Midbrain (tissue), 1 donor: ENCODE data around the gene SPTSSA.
"Not testable (repeated sequence)": the region's sequence is repeated elsewhere in the genome, so short reads cannot be mapped to it uniquely, and the experiment has no call there.

ENCODE experiments used
- DNase-seq: peaks from one replicate; lab custom pipeline; 2025; lab: John Stamatoyannopoulos, UW

Gene SPTSSA

GRCh38 chr14:34472706-34473279 lies 10.8 kb upstream of the SPTSSA start:
- no peak for DNase-seq

DNA sequence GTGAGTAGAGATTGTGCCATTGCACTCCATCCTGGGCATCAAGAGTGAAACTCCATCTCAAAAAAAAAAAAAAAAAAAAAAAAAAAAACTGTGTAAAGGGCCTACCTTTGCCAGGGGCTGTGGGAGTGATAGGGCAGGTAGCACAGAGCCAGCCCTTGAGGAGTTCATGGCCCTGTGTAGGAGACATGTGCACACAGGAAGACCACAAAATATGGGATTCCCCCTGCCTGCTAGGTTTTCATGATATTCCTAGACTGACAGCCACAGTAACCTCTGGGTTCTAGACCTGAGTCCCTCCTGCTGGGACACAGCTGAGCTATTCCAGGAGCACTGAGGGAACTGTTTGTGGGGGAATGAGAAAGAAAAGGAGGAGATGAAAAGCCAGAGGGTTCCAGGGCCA lies 8.3 kb upstream of the SPTSSA start:
- DNase-seq = no peak

DNA sequence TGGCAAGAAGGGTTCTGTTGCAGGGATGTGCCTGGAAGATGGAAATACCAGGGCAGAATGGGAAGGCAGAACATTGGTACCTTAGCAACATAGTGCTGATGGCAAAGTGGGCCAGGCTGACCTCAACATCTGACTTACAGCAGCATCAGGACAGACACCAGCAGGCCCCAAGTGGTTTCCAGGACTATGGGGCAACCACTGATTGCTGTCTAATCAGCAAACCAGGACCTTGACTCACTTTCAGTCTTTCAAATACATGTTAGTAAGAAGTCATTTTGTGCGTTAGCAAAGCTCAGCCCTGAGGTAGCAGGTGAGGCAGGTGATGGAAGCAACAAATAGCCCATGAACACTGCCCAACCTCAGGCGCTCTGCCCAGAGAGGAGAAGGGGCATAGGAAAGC lies 4.7 kb upstream of the SPTSSA start:
- no peak for DNase-seq

DNA sequence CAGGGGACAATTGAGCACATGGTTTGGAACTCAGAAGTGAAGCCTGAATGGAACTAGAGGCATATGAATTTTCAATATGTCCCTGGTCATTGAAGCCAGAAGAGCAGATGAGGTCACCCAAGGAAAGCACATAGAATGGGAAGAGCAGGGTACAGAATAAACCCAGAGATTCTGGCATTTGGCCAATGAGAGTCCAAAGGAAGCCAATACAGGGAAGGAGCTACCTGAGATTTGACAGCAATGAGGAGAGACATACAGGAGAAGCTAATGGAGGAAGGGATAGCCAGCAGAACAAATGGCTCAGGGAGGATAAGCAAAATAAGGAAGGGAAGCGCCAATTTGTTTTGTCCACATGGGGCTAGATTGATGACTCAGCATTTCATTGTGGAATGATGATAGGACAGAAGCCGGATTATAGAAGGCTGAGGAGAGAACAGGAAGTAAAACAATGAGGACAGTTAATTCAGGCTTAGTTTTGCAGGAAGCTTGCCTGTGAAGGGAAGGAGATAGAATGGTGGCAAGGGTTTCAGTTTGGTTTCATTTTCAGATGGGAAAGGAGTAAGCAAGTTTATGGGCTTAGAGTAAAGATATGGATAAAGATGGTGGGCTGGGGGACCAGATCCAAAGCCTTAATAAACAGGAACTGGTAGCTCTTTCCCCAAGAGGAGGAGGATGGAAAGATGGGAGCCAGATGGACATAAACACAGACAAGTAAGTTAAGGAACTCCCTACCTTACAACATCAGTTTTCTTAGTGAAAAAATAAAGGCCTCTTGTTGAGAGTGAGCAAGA lies 3.2 kb upstream of the SPTSSA start:
- no peak for DNase-seq

DNA sequence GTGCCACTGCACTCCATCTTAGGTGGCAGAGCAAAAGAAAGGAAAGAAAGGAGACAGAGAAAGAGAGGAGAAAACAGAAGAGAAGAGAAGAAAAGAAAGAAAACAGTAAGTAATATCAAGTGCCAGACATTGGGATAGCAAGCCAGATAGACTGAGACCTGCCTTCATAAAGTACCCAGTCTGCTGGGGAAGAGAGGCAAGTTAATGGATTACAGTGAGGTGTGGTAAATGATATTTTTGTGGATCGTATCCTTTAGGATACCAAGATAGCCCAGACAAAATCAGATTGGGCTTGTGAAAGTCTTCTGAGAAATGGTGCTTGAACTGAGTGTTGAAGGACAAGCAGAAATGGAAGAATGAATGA lies 1.5 kb upstream of the SPTSSA start:
- DNase-seq = no peak

- DNase-seq = no peak
These were observed 507 bp downstream of the SPTSSA start for GRCh38 chr14:34461334-34462131.

DNA sequence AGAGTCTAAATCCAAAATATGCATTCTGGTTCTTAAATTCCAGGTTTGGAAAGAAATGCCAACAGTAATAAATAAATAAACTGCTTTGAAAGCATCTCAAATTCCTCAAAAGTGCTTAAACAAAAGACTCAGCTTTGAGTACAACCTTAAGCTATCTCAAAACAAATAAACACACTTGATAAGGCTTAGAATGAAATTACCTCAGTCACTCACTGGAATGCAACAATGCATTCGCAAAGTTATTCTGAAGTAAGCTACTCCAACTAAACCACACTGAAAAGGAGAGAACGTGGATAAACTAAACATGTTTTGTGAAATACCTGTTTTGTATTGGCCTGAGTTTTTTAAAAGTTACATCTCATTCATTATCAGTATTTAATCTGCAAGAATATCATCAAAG lies 1.2 kb downstream of the SPTSSA start:
- no peak for DNase-seq

- DNase-seq = no peak
These were observed 1.7 kb downstream of the SPTSSA start for GRCh38 chr14:34460295-34460694.

DNA sequence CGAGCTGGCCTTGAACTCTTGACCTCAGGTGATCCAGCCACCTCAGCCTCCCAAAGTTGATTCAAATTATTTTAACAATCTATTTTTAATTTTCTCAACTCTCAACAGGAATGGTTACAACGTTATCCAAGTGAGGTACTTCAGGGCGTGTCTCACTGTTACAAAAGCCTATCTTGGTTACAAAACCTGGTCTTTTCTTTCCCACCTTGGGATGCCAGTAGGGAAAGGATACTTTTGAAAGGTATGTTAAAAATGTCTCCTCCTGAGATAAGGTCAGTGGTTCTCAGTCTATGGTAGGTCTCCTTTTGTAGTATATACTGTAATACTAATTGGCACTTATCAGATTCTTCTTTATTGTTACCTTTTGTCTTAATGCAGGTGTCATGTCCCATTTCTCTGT lies 4.9 kb downstream of the SPTSSA start:
- no peak for DNase-seq

DNA sequence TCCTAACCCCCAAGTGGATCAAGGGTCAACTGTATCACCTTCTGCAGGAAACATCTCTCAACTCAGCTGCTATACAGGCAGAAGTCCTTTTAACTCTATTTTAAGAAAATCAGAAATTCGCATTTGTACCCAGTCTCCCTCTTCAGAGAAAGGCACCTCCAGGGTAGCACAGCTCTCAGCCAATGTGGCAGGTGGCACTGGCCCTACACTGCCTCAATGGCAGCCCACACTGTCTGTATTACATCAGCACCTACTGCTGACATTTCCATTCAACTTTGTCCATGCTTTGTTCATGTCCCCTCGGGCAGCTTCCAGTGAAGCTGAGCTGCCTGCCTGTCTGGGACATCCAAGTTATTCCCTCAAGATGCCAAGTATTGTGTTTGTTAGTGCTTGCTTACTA lies 8.8 kb downstream of the SPTSSA start:
- DNase-seq = no peak

GRCh38 chr14:34452258-34452822 lies 9.7 kb downstream of the SPTSSA start:
- no peak for DNase-seq

DNA sequence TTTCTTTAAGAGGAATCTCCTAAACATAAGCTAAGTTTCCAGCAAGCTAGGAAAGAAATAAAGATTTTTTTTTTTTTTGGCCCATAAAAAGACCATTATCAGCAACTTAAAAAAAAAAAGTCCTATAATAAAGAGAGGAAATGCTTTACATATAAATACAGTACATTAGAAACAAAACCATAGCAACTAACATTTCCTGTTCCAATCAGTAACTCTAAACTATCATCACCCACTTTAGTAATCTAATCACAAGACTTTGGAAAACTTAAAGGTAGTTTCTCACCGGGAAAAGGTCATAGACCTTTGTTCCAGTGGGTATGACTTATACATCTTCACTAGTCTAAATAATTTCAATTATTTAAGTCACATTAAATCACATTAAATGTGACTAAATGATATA lies 11.1 kb downstream of the SPTSSA start:
- DNase-seq = no peak

DNA sequence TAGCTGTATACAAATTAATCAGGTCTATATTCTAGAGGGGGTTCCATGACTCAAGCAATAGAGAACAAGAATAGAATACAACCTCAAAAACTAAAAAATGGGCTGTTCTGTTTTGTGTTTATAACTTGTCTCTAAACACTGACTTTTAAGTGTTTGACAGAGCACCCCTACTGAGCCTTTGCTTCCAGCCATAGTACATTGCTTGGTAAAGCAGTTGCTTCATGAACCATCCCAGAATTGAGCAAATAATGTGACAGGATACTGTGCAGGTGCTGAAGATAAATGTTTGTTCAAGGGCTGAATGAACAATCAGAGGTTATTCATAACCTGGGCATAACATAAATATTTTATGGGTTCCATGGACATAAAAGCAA lies 11.5 kb downstream of the SPTSSA start:
- DNase-seq = no peak

DNA sequence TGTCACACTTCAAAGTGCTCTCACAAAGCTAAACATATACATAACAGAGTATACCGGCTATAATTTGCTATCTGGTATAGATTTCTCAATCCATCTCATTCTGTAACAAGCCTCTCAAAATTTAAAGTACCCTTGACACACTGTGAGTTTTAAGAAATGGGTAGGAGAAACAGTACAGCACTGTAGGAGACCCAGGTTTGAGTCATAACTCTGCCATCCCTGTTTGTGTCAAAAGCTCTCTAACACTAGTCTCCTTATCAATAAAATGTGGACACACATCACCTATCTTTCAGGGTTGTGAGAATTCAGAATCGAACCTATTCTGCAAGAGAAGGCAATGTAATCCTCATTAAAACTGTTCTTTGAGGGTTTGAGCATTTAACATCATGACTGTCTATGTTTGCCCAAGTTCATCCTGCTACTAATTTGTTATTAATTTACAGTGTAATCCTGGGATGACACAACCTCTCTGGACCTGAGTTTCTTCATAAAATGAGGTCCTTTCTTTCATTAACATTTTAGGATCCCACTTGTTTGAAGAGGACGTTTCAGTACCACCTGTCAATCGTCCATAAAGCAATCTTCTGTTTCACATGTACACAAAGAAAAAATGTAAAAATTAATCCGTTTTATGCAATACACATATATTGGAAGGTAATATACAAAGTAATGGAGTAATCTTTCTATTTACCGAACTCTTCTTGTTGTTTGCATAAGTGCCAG lies 12.1 kb downstream of the SPTSSA start:
- DNase-seq = no peak

- DNase-seq = no peak
These were observed 22.9 kb downstream of the SPTSSA start for GRCh38 chr14:34439090-34439489.

GRCh38 chr14:34438438-34438837 lies 23.6 kb downstream of the SPTSSA start:
- DNase-seq = no peak

GRCh38 chr14:34437729-34438080 lies 24.3 kb downstream of the SPTSSA start:
- no peak for DNase-seq

DNA sequence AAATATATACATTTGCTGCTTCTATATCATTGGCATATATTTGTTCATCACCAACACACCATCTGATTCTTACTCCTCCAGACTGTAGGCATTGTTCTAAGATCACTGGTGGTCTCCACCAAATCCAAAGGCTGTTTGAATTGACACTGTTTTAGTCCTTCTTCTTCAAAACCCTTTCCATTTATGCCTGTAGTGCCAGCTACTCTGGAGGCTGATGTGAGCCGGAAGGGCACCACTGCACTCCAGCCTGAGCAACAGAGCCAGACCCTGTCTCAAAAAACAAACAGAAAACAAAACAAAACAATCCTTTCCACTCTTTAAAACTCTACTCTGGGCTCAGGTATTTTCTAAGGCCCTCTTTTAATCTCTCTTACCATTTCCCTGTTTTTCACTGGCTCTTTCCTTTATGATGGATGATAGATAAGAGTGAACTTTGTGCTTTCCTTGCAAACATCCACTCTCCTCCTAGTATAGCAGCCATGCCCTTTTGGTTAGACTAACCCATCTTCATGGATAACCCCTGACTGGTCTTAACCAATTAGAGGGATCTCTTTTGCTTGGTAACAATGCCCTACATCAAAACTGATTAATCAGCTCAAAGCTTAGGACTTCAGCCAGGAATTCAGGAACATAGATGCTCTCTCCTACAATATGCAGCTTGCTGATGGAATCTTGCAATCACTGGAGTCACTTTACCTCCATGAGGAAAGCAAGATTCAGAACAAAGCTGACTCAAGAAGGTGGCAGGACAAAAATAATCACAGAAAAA lies 24.9 kb downstream of the SPTSSA start:
- DNase-seq = no peak

DNA sequence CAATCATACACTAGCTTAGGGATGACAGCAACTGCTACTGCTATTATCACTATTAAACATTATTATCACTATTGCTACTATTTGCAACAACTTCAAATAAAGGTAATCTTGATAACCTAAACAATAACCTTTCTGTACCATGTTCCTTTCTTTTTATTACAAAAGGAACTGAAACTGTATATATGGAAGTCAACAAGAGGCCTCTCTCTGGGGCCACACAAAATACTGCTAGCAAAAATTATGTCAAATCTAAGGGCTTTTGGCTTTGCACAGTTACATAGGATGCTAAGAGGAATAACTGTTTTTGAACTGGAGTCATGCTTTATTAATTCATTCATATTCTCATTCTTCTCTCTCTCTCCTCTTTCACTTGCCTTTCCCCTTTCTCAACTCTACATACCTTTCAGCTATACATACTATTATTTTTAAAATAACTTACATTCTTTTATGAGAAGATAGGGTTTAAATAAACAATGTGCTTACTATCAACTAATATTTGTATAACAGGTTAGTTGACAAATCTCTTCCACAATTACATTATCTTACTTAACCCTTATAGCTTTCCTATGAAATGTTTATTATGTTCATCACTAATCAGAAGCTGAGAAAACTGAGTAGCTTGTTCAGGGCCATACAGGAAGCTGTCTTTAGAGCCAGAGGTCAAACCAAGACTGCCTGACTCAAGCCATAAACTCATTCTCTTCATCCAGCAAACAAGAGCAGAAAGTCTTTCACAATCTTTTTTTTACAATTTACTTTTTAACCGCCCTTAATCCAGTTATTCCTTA lies 25.7 kb downstream of the SPTSSA start:
- no peak for DNase-seq

DNA sequence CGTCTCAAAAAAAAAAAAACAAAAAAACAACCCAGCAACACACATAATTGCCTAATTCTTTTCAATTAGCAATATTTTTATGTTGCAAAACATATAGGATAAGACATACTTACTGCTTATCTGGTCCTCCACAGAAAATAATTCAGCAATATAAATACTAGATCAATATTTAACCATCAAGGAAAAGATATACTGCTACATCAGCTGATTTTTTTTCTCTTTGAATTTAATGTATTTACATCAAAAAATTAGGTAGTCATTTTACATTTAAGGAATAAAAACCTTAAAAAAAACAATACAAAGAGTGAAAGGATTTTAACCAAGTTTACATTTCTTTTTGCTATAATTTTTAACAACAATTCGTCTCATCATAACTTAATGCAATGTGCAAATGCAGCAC lies 28.1 kb downstream of the SPTSSA start:
- DNase-seq = no peak

DNA sequence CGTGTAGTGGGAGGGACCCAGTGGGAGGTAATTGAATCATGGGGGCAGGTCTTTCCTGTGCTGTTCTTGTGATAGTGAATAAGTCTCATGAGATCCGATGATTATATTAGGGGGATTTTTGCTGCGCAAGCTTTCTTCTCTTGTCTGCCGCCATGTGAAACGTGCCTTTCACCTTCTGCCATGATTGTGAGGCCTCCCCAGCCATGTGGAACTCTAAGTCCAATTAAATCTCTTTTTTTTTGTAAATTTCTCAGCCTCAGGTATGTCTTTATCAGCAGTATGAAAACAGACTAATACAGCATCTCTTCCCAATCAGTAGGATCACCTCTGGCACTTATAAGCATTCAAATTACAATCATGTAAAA lies 34.0 kb downstream of the SPTSSA start:
- DNase-seq = not testable (repeated sequence)
